Fibroblast of lung (primary cell): ENCODE measurements around the gene CIC. TPM values are rescaled to one million over a fixed set of nuclear protein-coding genes. Genes with fewer than 3 reads are reported as not detected.

Source experiments
- DNase-seq, 2 donors: peaks; one replicate each; pipeline versions ENCODE4 v3.0.0 to v3.0.0-alpha.2; 2010; ENCODE audit warnings: low read depth in 2 of 2
- H2AFZ ChIP-seq: 2 replicates; pipeline ENCODE4 v1.5.1; 2012; ENCODE audit warnings: low read length, control low read depth, inconsistent platforms
- H3K27ac ChIP-seq: 2 replicates; pipeline ENCODE4 v1.5.1; 2011; ENCODE audit warnings: low read length, control low read depth; ENCODE audit not compliant: insufficient read depth
- H3K27me3 ChIP-seq: 2 replicates; pipeline ENCODE4 v1.5.1; 2011; ENCODE audit warnings: mild to moderate bottlenecking, low read length; ENCODE audit not compliant: control insufficient read depth, insufficient read depth
- H3K36me3 ChIP-seq: 2 replicates; pipeline ENCODE4 v1.5.1; 2011; ENCODE audit warnings: low read length; ENCODE audit not compliant: control insufficient read depth, insufficient read depth
- H3K4me1 ChIP-seq: 2 replicates; pipeline ENCODE4 v1.5.1; 2011; ENCODE audit warnings: low read length; ENCODE audit not compliant: control insufficient read depth, insufficient read depth; ENCODE audit errors: extremely low read depth
- H3K4me2 ChIP-seq: 2 replicates; pipeline ENCODE4 v1.5.1; 2011; ENCODE audit warnings: low read length, control low read depth; ENCODE audit not compliant: insufficient read depth; ENCODE audit errors: extremely low read depth
- H3K4me3 ChIP-seq, 4 experiments: fragments of 200-600 bp in 1 of 4; sonication (generic) in 1 of 4; replicated peaks in 1 of 4; 2 replicates each; pipeline ENCODE4 v1.5.1; 2011 to 2016; ENCODE audit warnings: low read length in 4 of 4, low read depth in 3 of 4, mild to moderate bottlenecking in 3 of 4, control low read depth in 2 of 4, inconsistent platforms in 1 of 4, mixed read lengths in 1 of 4; ENCODE audit not compliant: insufficient read depth in 1 of 4; ENCODE audit errors: control extremely low read depth in 1 of 4
- H3K79me2 ChIP-seq: 2 replicates; pipeline ENCODE4 v1.5.1; 2012; ENCODE audit warnings: mild to moderate bottlenecking, low read length, inconsistent platforms; ENCODE audit not compliant: control insufficient read depth, insufficient read depth
- H3K9ac ChIP-seq: 2 replicates; pipeline ENCODE4 v1.5.1; 2011; ENCODE audit warnings: mild to moderate bottlenecking, low read length, control low read depth; ENCODE audit not compliant: insufficient read depth
- H3K9me3 ChIP-seq: 2 replicates; pipeline ENCODE4 v1.5.1; 2012; ENCODE audit warnings: low read depth, low read length; ENCODE audit not compliant: control insufficient read depth, insufficient read depth
- H4K20me1 ChIP-seq: 2 replicates; pipeline ENCODE4 v1.5.1; 2011; ENCODE audit warnings: low read length; ENCODE audit not compliant: control insufficient read depth, insufficient read depth; ENCODE audit errors: extremely low read depth
- EZH2 ChIP-seq: IDR thresholded peaks from 2 replicates; pipeline ENCODE4 v1.5.1; 2012; ENCODE audit warnings: low read length, control low read depth, mild to moderate bottlenecking; ENCODE audit errors: missing control alignments
- polyA plus RNA-seq, 2 donors: library from polyadenylated mRNA; depleted of rRNA in 1 of 2; stranded (reverse) in 1 of 2; unstranded in 1 of 2; fragments of >200 nt; gene quantifications; 2 replicates each; pipeline ENCODE4 v1.2.1, GENCODE V29; 2011 to 2012; ENCODE audit warnings: missing spikeins in 1 of 2
- total RNA-seq: library from RNA; depleted of rRNA; stranded (reverse); fragments of >200 nt; gene quantifications from 2 replicates; pipeline ENCODE4 v1.2.1, GENCODE V29; 2014
- TF ChIP-seq, protein P1 (sequence below), 2 donors: IDR thresholded peaks in 1 of 2; conservative IDR thresholded peaks in 1 of 2; 1 replicate in 1 of 2; 2 replicates in 1 of 2; pipeline ENCODE4 v1.5.1; 2011 to 2012; ENCODE audit warnings: low read length in 2 of 2, control low read depth in 1 of 2, inconsistent platforms in 1 of 2, low read depth in 1 of 2, mild to moderate bottlenecking in 1 of 2

CIC gene
- total and polyA plus RNA-seq, 2 donors (not counting 1 experiment from before 2014, with no cell fraction given), result 8.5 to 23.6 TPM

DNA sequence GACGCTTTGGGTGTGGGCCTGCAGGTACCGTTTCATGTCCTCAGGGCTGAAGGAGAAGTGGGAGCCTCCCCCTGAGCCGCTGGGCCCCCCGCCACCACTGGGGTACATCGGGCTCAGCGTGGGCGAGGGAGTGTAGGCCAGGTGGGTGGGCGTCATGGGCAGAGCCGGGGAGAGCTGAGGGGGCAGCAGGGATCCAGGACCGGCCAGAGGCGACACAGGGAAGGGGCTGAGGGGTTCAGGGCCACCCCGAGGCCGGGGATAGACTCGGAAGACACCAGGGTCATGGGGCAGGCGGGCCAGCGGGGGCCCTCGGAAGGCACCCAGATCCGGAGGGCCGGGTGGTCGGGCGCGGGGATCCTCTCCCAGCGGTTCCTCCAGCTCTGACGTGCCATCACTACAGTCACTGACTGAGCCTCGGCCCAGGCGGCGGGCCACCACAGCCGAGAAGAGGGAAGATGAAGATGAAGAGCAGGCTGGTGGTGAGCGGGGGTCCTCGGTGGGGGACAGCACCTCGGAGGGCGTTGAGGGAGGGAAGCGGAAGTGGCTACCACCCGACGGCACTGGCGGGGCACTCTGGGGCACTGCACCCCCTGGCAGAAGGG is 19.8 kb upstream of the CIC start:
- Histone ChIP-seq H2AFZ (no peak overlapping the region), H3K9me3 (no peaks in the 10 kb centered on the region), H4K20me1 (no peaks in the 10 kb centered on the region), H3K9ac (no peak overlapping the region), H3K79me2 (peaks cover 53% of the 10 kb centered on the region), H3K4me3 (no peak overlapping the region), H3K36me3 (peaks cover 15% of the 10 kb centered on the region), H3K27ac (peak overlapping the region; percentile 82), H3K27me3 (no peaks in the 10 kb centered on the region), H3K4me2 (no peak overlapping the region), H3K4me1 (peaks cover 36% of the 10 kb centered on the region)
- no peak for DNase-seq
- TF ChIP-seq, protein P1, sequence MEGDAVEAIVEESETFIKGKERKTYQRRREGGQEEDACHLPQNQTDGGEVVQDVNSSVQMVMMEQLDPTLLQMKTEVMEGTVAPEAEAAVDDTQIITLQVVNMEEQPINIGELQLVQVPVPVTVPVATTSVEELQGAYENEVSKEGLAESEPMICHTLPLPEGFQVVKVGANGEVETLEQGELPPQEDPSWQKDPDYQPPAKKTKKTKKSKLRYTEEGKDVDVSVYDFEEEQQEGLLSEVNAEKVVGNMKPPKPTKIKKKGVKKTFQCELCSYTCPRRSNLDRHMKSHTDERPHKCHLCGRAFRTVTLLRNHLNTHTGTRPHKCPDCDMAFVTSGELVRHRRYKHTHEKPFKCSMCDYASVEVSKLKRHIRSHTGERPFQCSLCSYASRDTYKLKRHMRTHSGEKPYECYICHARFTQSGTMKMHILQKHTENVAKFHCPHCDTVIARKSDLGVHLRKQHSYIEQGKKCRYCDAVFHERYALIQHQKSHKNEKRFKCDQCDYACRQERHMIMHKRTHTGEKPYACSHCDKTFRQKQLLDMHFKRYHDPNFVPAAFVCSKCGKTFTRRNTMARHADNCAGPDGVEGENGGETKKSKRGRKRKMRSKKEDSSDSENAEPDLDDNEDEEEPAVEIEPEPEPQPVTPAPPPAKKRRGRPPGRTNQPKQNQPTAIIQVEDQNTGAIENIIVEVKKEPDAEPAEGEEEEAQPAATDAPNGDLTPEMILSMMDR (conservative IDR thresholded peaks at IDR 0.05 in 1 of 2, IDR thresholded peaks at IDR 0.05 in 1 of 2; ENCODE audit: low read depth in 1 of 2, low read length in 2 of 2), result no peak
- no peak for TF ChIP-seq EZH2

GRCh38 chr19:42249769-42250168 is 19.3 kb upstream of the CIC start:
- H3K27ac ChIP-seq, result peak overlapping the region; percentile 82

DNA sequence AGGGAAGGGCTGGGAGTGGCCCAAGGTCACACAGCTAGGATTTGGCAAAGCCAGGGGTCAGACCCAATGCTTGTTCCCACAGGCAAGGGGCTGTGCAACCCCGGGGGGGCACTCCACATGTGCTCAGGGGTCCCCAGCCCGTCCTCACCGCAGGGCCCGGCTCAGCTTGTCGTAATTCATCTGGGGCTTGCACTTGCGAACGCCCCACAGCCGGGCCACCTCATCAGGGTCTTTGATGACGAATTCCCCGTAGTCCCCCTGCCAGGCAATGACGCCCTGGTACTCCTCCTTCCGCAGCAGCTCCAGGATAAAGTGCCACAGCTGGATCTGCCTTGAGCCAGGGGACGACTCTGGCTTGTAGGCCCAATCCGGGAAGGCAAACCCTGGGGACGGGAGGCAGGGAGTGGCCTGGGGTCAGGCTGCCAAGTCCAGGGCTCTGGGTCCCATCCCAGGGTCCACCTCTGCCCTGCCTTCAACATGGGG is 18.8 kb upstream of the CIC start:
- peak overlapping the region; percentile 82 for H3K27ac ChIP-seq
- peak overlapping the region; percentile 92 for H3K4me2 ChIP-seq
- H4K20me1 ChIP-seq, result no peaks in the 10 kb centered on the region
- no peaks in the 10 kb centered on the region for H3K9me3 ChIP-seq
- H3K9ac ChIP-seq, result peak overlapping the region; percentile 58
- DNase-seq, result no peak
- peaks cover 36% of the 10 kb centered on the region for H3K4me1 ChIP-seq
- H3K4me3 ChIP-seq, result peak overlapping the region in 3 of 4 experiments; percentile 9 to 46 (median 31)
- peaks cover 60% of the 10 kb centered on the region for H3K79me2 ChIP-seq
- H2AFZ ChIP-seq, result no peak overlapping the region
- peaks cover 15% of the 10 kb centered on the region for H3K36me3 ChIP-seq
- no peaks in the 10 kb centered on the region for H3K27me3 ChIP-seq
- TF ChIP-seq, protein P1 (conservative IDR thresholded peaks at IDR 0.05 in 1 of 2, IDR thresholded peaks at IDR 0.05 in 1 of 2; ENCODE audit: low read depth in 1 of 2, low read length in 2 of 2), result no peak
- TF ChIP-seq EZH2, result no peak

More at GRCh38 chr19:42249769-42250168, 19.3 kb upstream of the CIC start:
- Histone ChIP-seq H3K27me3 (no peaks in the 10 kb centered on the region), H4K20me1 (no peaks in the 10 kb centered on the region), H3K79me2 (peaks cover 59% of the 10 kb centered on the region), H2AFZ (no peak overlapping the region), H3K4me2 (no peak overlapping the region), H3K36me3 (peaks cover 15% of the 10 kb centered on the region), H3K9ac (no peak overlapping the region), H3K9me3 (no peaks in the 10 kb centered on the region), H3K4me1 (peaks cover 36% of the 10 kb centered on the region), H3K4me3 (no peak overlapping the region)
- TF ChIP-seq, protein P1 (conservative IDR thresholded peaks at IDR 0.05 in 1 of 2, IDR thresholded peaks at IDR 0.05 in 1 of 2; ENCODE audit: low read depth in 1 of 2, low read length in 2 of 2), result no peak
- TF ChIP-seq EZH2, result no peak
- DNase-seq, result no peak
